ENCODE data around the gene GALNT1. TPM values are rescaled to one million over a fixed set of nuclear protein-coding genes. Genes with fewer than 3 reads are reported as not detected.

GALNT1 gene
- total and polyA plus RNA-seq, 9 of the 15 experiments (the other 6 are each of a cell fraction or from before 2014, with no cell fraction given): 14.4 to 54.1 (median 36.6) TPM

- TF ChIP-seq PRDM10 (IDR thresholded peaks at IDR 0.05; ENCODE audit: partially characterized antibody) (no peak), HDAC1 (IDR thresholded peaks at IDR 0.05) (no peak), MYBL2 (IDR thresholded peaks at IDR 0.05; ENCODE audit: low read depth) (no peak), MYBL2 (CRISPR knock-in tag; IDR thresholded peaks at IDR 0.05; ENCODE audit: borderline replicate concordance) (no peak), LEF1 (IDR thresholded peaks at IDR 0.05) (no peak), ZBTB8A (IDR thresholded peaks at IDR 0.05; ENCODE audit: partially characterized antibody) (no peak)
Observed at GRCh38 chr18:35755369-35755768, 173.8 kb downstream of the GALNT1 start (continued).

GRCh38 chr18:35756506-35757117 is 175.1 kb downstream of the GALNT1 start:
- FAIRE-seq (peak; percentile 92), ATAC-seq (peak; percentile 92), DNase-seq (ENCODE audit: extremely low read depth in 1 of 4, low spot score in 3 of 4) (peak; percentile 59 to 72 (median 67))
- no peak overlapping the region for H3K27ac ChIP-seq (ENCODE audit: extremely low read depth, low read depth, low read length)
- no peaks in the 10 kb centered on the region for H4K20me1 ChIP-seq (replicated peaks; ENCODE audit: control insufficient read depth, insufficient read depth, low read length)
- H3K27me3 ChIP-seq (ENCODE audit: control insufficient read depth in 2 of 2, insufficient read depth in 2 of 2, low read length in 2 of 2): peaks cover 11 to 32% of the 10 kb centered on the region in 2 experiments
- H3K4me2 ChIP-seq (ENCODE audit: insufficient read depth, low read length): no peak overlapping the region
- H3K36me3 ChIP-seq (ENCODE audit: control insufficient read depth, insufficient read depth, low read length): no peaks in the 10 kb centered on the region
- no peaks in the 10 kb centered on the region for H3K79me2 ChIP-seq (ENCODE audit: control insufficient read depth, insufficient read depth, low read length)
- no TSS peak for BruUV-seq (replicated peaks)
- no peak overlapping the region for H3K9ac ChIP-seq (ENCODE audit: insufficient read depth in 1 of 2, low read depth in 2 of 2, low read length in 2 of 2)
- no peaks in the 10 kb centered on the region for H3K4me1 ChIP-seq (replicated peaks in 1 of 2; ENCODE audit: control insufficient read depth in 2 of 2, insufficient read depth in 2 of 2, low read length in 2 of 2)
- in situ Hi-C loops (cut with MboI): loop anchor here (5.0 to 10.0 kb wide), 3 partner anchors 198 to 526 kb away; no protein-coding TSS in a partner anchor
- ChIA-PET POLR2A (interaction anchor here (0.6 to 0.7 kb wide), 4 partner anchors 259 to 1414 kb away, joined by 3 read pairs; no protein-coding TSS in a partner anchor), CTCF (ENCODE audit: low intra/inter-chr PET ratio) (interaction anchor here (0.6 to 2.6 kb wide), 6 partner anchors 15 to 1000 kb away, joined by 3 to 17 read pairs (median 4); no protein-coding TSS in a partner anchor)
- no peaks in the 10 kb centered on the region for H3K9me1 ChIP-seq (ENCODE audit: control insufficient read depth, insufficient read depth, low read length)
- intact Hi-C loops (cut with micrococcal nuclease): loop anchor here (1.0 to 10.0 kb wide), 7 partner anchors 94 to 818 kb away; no protein-coding TSS in a partner anchor
- no peak overlapping the region for H3K4me3 ChIP-seq
- H2AFZ ChIP-seq (ENCODE audit: low read depth, low read length): no peak overlapping the region
- WGBS (ENCODE audit: insufficient coverage, low coverage, missing lambda C conversion rate): 1% methylated on average over 5 of the region's 5 CpGs
- no peaks in the 10 kb centered on the region for H3K9me3 ChIP-seq (replicated peaks; ENCODE audit: control insufficient read depth, insufficient read depth, low read depth, low read length)
- TF ChIP-seq SMC3 (conservative IDR thresholded peaks at IDR 0.05; ENCODE audit: insufficient read depth, low read depth, low read length) (peak; percentile 71), HSF4 (CRISPR knock-in tag; IDR thresholded peaks at IDR 0.05; ENCODE audit: borderline replicate concordance) (no peak)

All from K562 (cell line).